ENCODE data around the gene NXN.

DNA sequence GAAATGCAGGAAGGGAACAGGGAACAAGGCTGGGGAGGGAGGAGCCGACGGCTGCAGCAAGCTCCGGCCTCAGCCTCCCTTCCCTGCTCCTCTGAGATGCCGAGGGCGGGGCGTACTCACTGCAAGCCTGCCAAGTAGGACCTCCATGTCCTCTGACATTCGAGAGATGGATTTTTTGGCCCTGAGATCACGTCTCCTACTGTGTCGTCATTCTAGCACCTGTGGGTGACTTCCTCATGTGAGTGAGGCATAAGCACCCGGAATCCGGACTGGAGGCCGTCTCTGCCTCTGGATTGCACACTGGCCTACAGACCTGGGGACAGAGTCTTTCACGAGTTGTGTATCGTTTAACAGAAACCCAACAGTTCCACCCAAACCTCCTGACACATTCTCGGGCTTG is 183.0 kb downstream of the NXN start:
- TF ChIP-seq, protein P1, sequence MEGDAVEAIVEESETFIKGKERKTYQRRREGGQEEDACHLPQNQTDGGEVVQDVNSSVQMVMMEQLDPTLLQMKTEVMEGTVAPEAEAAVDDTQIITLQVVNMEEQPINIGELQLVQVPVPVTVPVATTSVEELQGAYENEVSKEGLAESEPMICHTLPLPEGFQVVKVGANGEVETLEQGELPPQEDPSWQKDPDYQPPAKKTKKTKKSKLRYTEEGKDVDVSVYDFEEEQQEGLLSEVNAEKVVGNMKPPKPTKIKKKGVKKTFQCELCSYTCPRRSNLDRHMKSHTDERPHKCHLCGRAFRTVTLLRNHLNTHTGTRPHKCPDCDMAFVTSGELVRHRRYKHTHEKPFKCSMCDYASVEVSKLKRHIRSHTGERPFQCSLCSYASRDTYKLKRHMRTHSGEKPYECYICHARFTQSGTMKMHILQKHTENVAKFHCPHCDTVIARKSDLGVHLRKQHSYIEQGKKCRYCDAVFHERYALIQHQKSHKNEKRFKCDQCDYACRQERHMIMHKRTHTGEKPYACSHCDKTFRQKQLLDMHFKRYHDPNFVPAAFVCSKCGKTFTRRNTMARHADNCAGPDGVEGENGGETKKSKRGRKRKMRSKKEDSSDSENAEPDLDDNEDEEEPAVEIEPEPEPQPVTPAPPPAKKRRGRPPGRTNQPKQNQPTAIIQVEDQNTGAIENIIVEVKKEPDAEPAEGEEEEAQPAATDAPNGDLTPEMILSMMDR (conservative IDR thresholded peaks at IDR 0.05; ENCODE audit: low read depth, low read length), result no peak
- TF ChIP-seq EZH2 (IDR thresholded peaks at IDR 0.05; ENCODE audit: borderline replicate concordance, low read depth, low read length, poor library complexity, severe bottlenecking), result no peak

All from A673 (cell line).